ENCODE results near the gene PARD3B.
A peak's percentile ranks its signal among the peaks of the same experiment; 100 is the strongest.

PARD3B gene

GRCh38 chr2:205017381-205017780, 472.1 kb downstream of the PARD3B start:
- Histone ChIP-seq H3K4me1 (ENCODE audit: control extremely low read depth in 1 of 4, control insufficient read depth in 4 of 4, insufficient read depth in 4 of 4, low read length in 3 of 4) (peaks cover 0 to 7% (median 1%) of the 10 kb centered on the region in 4 experiments), H3K27me3 (replicated peaks in 2 of 5; ENCODE audit: control insufficient read depth in 4 of 5, insufficient read depth in 5 of 5, low read length in 4 of 5) (no peaks in the 10 kb centered on the region), H3K9me3 (ENCODE audit: control extremely low read depth in 1 of 5, control insufficient read depth in 4 of 5, insufficient read depth in 2 of 5, low read depth in 1 of 5, low read length in 4 of 5) (peaks cover 0 to 10% (median 2%) of the 10 kb centered on the region in 5 experiments), H3K4me3 (ENCODE audit: control insufficient read depth in 1 of 7, extremely low read depth in 1 of 7, insufficient read depth in 4 of 7, low read depth in 2 of 7, low read length in 6 of 7) (no peak overlapping the region), H3K27ac (ENCODE audit: insufficient read depth in 1 of 2, low read depth in 1 of 2, low read length in 2 of 2, poor library complexity in 1 of 2, severe bottlenecking in 2 of 2) (no peak overlapping the region), H3K36me3 (ENCODE audit: control insufficient read depth in 4 of 4, insufficient read depth in 4 of 4, low read length in 3 of 4) (no peaks in the 10 kb centered on the region)
- CTCF ChIA-PET, result no interaction called here
- no peak for DNase-seq
- WGBS (ENCODE audit: insufficient coverage), result 100% methylated on average over 2 of the region's 2 CpGs
- POLR2A ChIA-PET, result no interaction called here

DNA sequence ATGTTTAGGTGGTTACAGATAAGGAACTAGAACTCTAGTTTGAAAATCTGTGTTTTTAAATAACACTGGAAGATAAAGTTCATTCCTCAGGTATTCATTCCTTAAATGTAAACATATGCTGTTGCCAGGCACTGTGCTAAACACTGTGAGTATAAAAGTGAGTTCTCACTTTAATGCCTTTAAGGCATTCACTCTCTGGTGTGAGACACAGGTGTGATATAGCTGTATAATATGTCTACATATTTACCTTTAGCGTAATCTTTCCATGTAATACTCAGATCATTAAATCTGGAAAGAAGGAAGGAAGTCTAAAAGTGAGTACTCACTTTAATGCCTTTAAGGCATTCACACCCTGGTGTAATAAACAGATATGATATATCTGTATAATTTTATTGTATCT, 472.6 kb downstream of the PARD3B start:
- POLR2A ChIA-PET, result no interaction called here
- no CpG with 5 or more reads among the region's 1 CpG for WGBS (ENCODE audit: insufficient coverage)

DNA sequence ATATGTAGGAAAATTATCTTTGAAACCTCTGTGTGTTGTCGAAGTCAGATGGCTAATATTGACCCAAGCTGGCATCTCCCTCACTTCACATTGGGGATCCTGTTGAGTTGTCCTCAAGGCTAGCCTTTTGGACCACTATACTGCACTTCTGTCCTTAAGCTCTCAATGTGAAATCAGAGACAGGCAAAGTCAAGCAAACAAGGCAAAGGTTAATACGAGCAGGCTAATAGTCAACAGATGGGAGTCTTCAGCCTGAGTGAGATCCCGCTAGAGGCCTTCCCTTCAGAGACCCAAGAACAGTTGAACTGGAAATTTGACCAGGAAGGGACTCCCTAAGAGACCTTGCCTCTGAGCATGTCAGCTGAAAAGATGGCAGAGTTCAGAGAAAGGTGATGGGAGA, 475.4 kb downstream of the PARD3B start:
- H3K9me3 ChIP-seq (ENCODE audit: control extremely low read depth in 1 of 5, control insufficient read depth in 4 of 5, insufficient read depth in 2 of 5, low read depth in 1 of 5, low read length in 4 of 5), result peaks cover 0 to 10% (median 2%) of the 10 kb centered on the region in 5 experiments
- POLR2A ChIA-PET, result no interaction called here
- no peaks in the 10 kb centered on the region for H3K4me1 ChIP-seq (ENCODE audit: control extremely low read depth in 1 of 4, control insufficient read depth in 4 of 4, insufficient read depth in 4 of 4, low read length in 3 of 4)
- 100% methylated on average over 2 of the region's 3 CpGs for WGBS (ENCODE audit: insufficient coverage)
- H3K4me3 ChIP-seq (ENCODE audit: control insufficient read depth in 1 of 7, extremely low read depth in 1 of 7, insufficient read depth in 4 of 7, low read depth in 2 of 7, low read length in 6 of 7), result no peak overlapping the region
- H3K27ac ChIP-seq (ENCODE audit: insufficient read depth in 1 of 2, low read depth in 1 of 2, low read length in 2 of 2, poor library complexity in 1 of 2, severe bottlenecking in 2 of 2), result no peak overlapping the region
- no peaks in the 10 kb centered on the region for H3K27me3 ChIP-seq (replicated peaks in 2 of 5; ENCODE audit: control insufficient read depth in 4 of 5, insufficient read depth in 5 of 5, low read length in 4 of 5)
- CTCF ChIA-PET, result no interaction called here
- H3K36me3 ChIP-seq (ENCODE audit: control insufficient read depth in 4 of 4, insufficient read depth in 4 of 4, low read length in 3 of 4), result no peaks in the 10 kb centered on the region
- DNase-seq, result no peak

More for the DNA sequence above, 472.6 kb downstream of the PARD3B start:
- peaks cover 0 to 7% (median 1%) of the 10 kb centered on the region in 4 experiments for H3K4me1 ChIP-seq (ENCODE audit: control extremely low read depth in 1 of 4, control insufficient read depth in 4 of 4, insufficient read depth in 4 of 4, low read length in 3 of 4)
- H3K4me3 ChIP-seq (ENCODE audit: control insufficient read depth in 1 of 7, extremely low read depth in 1 of 7, insufficient read depth in 4 of 7, low read depth in 2 of 7, low read length in 6 of 7), result no peak overlapping the region
- no peak for DNase-seq
- CTCF ChIA-PET, result no interaction called here
- no peak overlapping the region for H3K27ac ChIP-seq (ENCODE audit: insufficient read depth in 1 of 2, low read depth in 1 of 2, low read length in 2 of 2, poor library complexity in 1 of 2, severe bottlenecking in 2 of 2)
- no peaks in the 10 kb centered on the region for H3K27me3 ChIP-seq (replicated peaks in 2 of 5; ENCODE audit: control insufficient read depth in 4 of 5, insufficient read depth in 5 of 5, low read length in 4 of 5)
- peaks cover 0 to 10% (median 2%) of the 10 kb centered on the region in 5 experiments for H3K9me3 ChIP-seq (ENCODE audit: control extremely low read depth in 1 of 5, control insufficient read depth in 4 of 5, insufficient read depth in 2 of 5, low read depth in 1 of 5, low read length in 4 of 5)
- H3K36me3 ChIP-seq (ENCODE audit: control insufficient read depth in 4 of 4, insufficient read depth in 4 of 4, low read length in 3 of 4), result no peaks in the 10 kb centered on the region

- POLR2A ChIA-PET, result no interaction called here
- Histone ChIP-seq H3K9me3 (ENCODE audit: control extremely low read depth in 1 of 5, control insufficient read depth in 4 of 5, insufficient read depth in 2 of 5, low read depth in 1 of 5, low read length in 4 of 5) (peaks cover 0 to 10% (median 2%) of the 10 kb centered on the region in 5 experiments), H3K4me1 (ENCODE audit: control extremely low read depth in 1 of 4, control insufficient read depth in 4 of 4, insufficient read depth in 4 of 4, low read length in 3 of 4) (no peaks in the 10 kb centered on the region), H3K27me3 (replicated peaks in 2 of 5; ENCODE audit: control insufficient read depth in 4 of 5, insufficient read depth in 5 of 5, low read length in 4 of 5) (no peaks in the 10 kb centered on the region), H3K4me3 (ENCODE audit: control insufficient read depth in 1 of 7, extremely low read depth in 1 of 7, insufficient read depth in 4 of 7, low read depth in 2 of 7, low read length in 6 of 7) (no peak overlapping the region), H3K27ac (ENCODE audit: insufficient read depth in 1 of 2, low read depth in 1 of 2, low read length in 2 of 2, poor library complexity in 1 of 2, severe bottlenecking in 2 of 2) (no peak overlapping the region), H3K36me3 (ENCODE audit: control insufficient read depth in 4 of 4, insufficient read depth in 4 of 4, low read length in 3 of 4) (no peaks in the 10 kb centered on the region)
- CTCF ChIA-PET, result interaction anchor here (0.8 kb wide), 1 partner anchor 116 kb away, joined by 3 read pairs; no protein-coding TSS in a partner anchor
- WGBS (ENCODE audit: insufficient coverage), result 93% methylated on average over 5 of the region's 5 CpGs
- DNase-seq, result no peak
Measured at GRCh38 chr2:205022841-205023240, 477.6 kb downstream of the PARD3B start.

- no peak overlapping the region for H3K27ac ChIP-seq (ENCODE audit: insufficient read depth in 1 of 2, low read depth in 1 of 2, low read length in 2 of 2, poor library complexity in 1 of 2, severe bottlenecking in 2 of 2)
- H3K4me3 ChIP-seq (ENCODE audit: control insufficient read depth in 1 of 7, extremely low read depth in 1 of 7, insufficient read depth in 4 of 7, low read depth in 2 of 7, low read length in 6 of 7), result no peak overlapping the region
- H3K27me3 ChIP-seq (replicated peaks in 2 of 5; ENCODE audit: control insufficient read depth in 4 of 5, insufficient read depth in 5 of 5, low read length in 4 of 5), result no peaks in the 10 kb centered on the region
- no peaks in the 10 kb centered on the region for H3K4me1 ChIP-seq (ENCODE audit: control extremely low read depth in 1 of 4, control insufficient read depth in 4 of 4, insufficient read depth in 4 of 4, low read length in 3 of 4)
- no peaks in the 10 kb centered on the region for H3K36me3 ChIP-seq (ENCODE audit: control insufficient read depth in 4 of 4, insufficient read depth in 4 of 4, low read length in 3 of 4)
- 95% methylated on average over 9 of the region's 10 CpGs for WGBS (ENCODE audit: insufficient coverage)
- DNase-seq, result peak; percentile 27 to 83 (median 73)
- ChIA-PET POLR2A (interaction anchor here (0.7 kb wide), 1 partner anchor 68 kb away, joined by 3 read pairs; no protein-coding TSS in a partner anchor), CTCF (no interaction called here)
- peaks cover 0 to 1% (median 0%) of the 10 kb centered on the region in 5 experiments for H3K9me3 ChIP-seq (ENCODE audit: control extremely low read depth in 1 of 5, control insufficient read depth in 4 of 5, insufficient read depth in 2 of 5, low read depth in 1 of 5, low read length in 4 of 5)
Measured at GRCh38 chr2:205024822-205025518, 479.7 kb downstream of the PARD3B start.

DNA sequence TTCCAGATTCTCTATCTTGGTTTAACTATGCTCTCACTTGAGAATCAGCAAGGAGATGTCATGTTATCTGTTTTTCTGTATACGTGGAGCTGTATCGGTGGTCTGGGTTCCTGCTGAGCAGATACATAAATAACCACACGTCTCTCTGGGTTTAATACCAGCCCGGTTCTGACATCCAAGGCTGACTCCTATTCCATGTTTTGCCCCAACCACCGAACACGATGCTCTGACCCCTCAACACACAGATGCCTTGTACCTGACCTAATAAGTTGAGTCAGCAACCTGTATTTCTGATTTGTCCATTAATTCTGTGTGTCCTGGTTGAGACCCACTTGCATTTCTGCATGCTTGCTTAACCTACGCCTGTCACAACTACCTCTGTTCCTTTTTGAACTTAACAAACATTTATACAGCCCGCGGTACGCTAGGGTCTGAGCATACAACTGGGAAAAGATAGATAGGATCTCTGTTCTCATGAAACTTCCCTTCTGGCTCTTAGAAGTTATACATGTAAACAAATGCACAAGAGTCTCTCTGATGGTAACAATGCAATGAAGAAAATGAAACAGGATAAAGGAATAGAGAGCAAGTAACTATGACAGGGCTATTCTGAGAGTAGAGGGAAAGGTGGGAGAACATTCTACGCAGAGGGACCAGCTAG, 480.4 kb downstream of the PARD3B start:
- no peaks in the 10 kb centered on the region for H3K36me3 ChIP-seq (ENCODE audit: control insufficient read depth in 4 of 4, insufficient read depth in 4 of 4, low read length in 3 of 4)
- H3K27me3 ChIP-seq (replicated peaks in 2 of 5; ENCODE audit: control insufficient read depth in 4 of 5, insufficient read depth in 5 of 5, low read length in 4 of 5), result no peaks in the 10 kb centered on the region
- ChIA-PET CTCF (no interaction called here), POLR2A (interaction anchor here (0.7 kb wide), 1 partner anchor 68 kb away, joined by 3 read pairs; no protein-coding TSS in a partner anchor)
- no peaks in the 10 kb centered on the region for H3K4me1 ChIP-seq (ENCODE audit: control extremely low read depth in 1 of 4, control insufficient read depth in 4 of 4, insufficient read depth in 4 of 4, low read length in 3 of 4)
- H3K4me3 ChIP-seq (ENCODE audit: control insufficient read depth in 1 of 7, extremely low read depth in 1 of 7, insufficient read depth in 4 of 7, low read depth in 2 of 7, low read length in 6 of 7), result no peak overlapping the region
- H3K27ac ChIP-seq (ENCODE audit: insufficient read depth in 1 of 2, low read depth in 1 of 2, low read length in 2 of 2, poor library complexity in 1 of 2, severe bottlenecking in 2 of 2), result no peak overlapping the region
- H3K9me3 ChIP-seq (ENCODE audit: control extremely low read depth in 1 of 5, control insufficient read depth in 4 of 5, insufficient read depth in 2 of 5, low read depth in 1 of 5, low read length in 4 of 5), result peaks cover 0 to 1% (median 0%) of the 10 kb centered on the region in 5 experiments
- DNase-seq, result peak in 1 of 3 donors; percentile 11
- 85% methylated on average over 7 of the region's 11 CpGs for WGBS (ENCODE audit: insufficient coverage)

GRCh38 chr2:205030695-205031094, 485.4 kb downstream of the PARD3B start:
- WGBS (ENCODE audit: insufficient coverage), result 100% methylated on average over 1 of the region's 1 CpG
- ChIA-PET POLR2A (no interaction called here), CTCF (no interaction called here)

More at GRCh38 chr2:205030695-205031094, 485.4 kb downstream of the PARD3B start:
- no peak overlapping the region for H3K27ac ChIP-seq (ENCODE audit: insufficient read depth in 1 of 2, low read depth in 1 of 2, low read length in 2 of 2, poor library complexity in 1 of 2, severe bottlenecking in 2 of 2)
- no peaks in the 10 kb centered on the region for H3K36me3 ChIP-seq (ENCODE audit: control insufficient read depth in 4 of 4, insufficient read depth in 4 of 4, low read length in 3 of 4)
- no peak for DNase-seq
- H3K4me1 ChIP-seq (ENCODE audit: control extremely low read depth in 1 of 4, control insufficient read depth in 4 of 4, insufficient read depth in 4 of 4, low read length in 3 of 4), result no peaks in the 10 kb centered on the region
- H3K4me3 ChIP-seq (ENCODE audit: control insufficient read depth in 1 of 7, extremely low read depth in 1 of 7, insufficient read depth in 4 of 7, low read depth in 2 of 7, low read length in 6 of 7), result no peak overlapping the region
- peaks cover 0 to 1% (median 0%) of the 10 kb centered on the region in 5 experiments for H3K9me3 ChIP-seq (ENCODE audit: control extremely low read depth in 1 of 5, control insufficient read depth in 4 of 5, insufficient read depth in 2 of 5, low read depth in 1 of 5, low read length in 4 of 5)
- no peaks in the 10 kb centered on the region for H3K27me3 ChIP-seq (replicated peaks in 2 of 5; ENCODE audit: control insufficient read depth in 4 of 5, insufficient read depth in 5 of 5, low read length in 4 of 5)
